EH (cell line): ENCODE results near the gene XYLT1.
"Not testable (repeated sequence)": the region's sequence is repeated elsewhere in the genome, so short reads cannot be mapped to it uniquely, and the experiment has no call there.

Source experiments
- DNase-seq: peaks from one replicate; pipeline ENCODE4 v3.0.0-alpha.2; 2015; ENCODE audit warnings: low read depth

XYLT1 gene, protein sequence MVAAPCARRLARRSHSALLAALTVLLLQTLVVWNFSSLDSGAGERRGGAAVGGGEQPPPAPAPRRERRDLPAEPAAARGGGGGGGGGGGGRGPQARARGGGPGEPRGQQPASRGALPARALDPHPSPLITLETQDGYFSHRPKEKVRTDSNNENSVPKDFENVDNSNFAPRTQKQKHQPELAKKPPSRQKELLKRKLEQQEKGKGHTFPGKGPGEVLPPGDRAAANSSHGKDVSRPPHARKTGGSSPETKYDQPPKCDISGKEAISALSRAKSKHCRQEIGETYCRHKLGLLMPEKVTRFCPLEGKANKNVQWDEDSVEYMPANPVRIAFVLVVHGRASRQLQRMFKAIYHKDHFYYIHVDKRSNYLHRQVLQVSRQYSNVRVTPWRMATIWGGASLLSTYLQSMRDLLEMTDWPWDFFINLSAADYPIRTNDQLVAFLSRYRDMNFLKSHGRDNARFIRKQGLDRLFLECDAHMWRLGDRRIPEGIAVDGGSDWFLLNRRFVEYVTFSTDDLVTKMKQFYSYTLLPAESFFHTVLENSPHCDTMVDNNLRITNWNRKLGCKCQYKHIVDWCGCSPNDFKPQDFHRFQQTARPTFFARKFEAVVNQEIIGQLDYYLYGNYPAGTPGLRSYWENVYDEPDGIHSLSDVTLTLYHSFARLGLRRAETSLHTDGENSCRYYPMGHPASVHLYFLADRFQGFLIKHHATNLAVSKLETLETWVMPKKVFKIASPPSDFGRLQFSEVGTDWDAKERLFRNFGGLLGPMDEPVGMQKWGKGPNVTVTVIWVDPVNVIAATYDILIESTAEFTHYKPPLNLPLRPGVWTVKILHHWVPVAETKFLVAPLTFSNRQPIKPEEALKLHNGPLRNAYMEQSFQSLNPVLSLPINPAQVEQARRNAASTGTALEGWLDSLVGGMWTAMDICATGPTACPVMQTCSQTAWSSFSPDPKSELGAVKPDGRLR

GRCh38 chr16:17470908-17471718, at the start of gene XYLT1:
XYLT1 (minus strand) TSS chr16:17470960; CDS start chr16:17470796, 164 bp downstream.
- DNase-seq: peak; percentile 96

- no peak for DNase-seq
These were observed 49.4 kb upstream of the XYLT1 start for GRCh38 chr16:17520111-17520510.

DNA sequence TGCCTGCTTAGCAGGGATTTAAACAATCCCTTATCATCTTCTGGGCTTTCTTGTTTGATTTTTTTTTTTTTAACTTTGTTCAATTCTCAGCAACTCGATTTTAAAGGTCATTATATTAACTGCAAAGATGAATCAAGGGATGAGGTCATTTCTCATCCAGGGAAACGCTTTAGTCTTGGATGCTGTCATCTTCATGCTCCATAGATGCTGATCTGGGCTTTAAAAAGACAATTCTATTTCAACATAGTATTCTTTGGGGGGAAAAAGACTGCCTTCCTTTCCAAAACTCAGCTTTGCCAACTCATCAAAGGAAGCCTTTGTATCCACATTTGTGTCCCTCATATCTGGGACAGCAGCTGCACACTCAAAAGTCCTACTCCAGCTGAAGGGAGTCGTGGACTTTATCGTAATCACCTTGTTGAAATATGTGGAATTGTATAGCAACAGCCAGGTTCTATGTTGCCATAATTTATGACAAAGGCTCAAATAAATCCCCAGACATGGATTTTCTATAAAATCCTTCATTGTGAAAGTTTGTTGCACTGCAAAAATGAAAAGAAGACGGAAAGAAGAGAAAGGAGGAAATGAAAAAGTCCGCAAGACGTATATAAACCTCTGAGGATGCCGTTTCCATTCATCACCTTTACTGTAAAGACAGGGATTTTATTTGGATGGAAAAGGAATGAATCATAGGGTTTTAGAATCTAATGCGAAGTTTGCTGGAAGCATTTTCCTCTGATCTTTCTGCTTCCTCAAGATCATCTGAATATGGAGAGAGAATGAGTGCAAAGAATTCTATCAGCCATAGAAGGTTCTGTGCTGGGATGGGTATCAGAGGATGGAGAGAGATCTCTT, 48.6 kb upstream of the XYLT1 start:
- peak; percentile 82 for DNase-seq

DNA sequence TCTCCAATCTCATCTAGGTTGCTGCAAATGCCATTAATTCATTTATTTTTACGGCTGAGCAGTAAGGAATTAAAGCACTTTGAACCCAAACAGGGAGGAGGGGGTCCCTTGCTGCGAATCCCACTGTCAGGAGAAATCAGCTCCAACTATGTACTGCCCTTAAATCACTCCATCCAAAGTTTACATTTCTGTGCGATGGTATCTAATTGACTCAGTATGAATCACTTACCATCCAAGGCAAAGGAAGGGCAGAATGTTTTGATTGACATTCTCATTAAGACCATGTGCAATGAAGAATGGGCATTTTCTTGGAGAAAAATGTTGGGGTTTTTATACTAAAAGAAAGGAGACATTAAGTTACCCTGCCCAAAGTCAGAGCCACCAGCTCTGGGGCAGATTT, 47.7 kb upstream of the XYLT1 start:
- peak; percentile 96 for DNase-seq

DNA sequence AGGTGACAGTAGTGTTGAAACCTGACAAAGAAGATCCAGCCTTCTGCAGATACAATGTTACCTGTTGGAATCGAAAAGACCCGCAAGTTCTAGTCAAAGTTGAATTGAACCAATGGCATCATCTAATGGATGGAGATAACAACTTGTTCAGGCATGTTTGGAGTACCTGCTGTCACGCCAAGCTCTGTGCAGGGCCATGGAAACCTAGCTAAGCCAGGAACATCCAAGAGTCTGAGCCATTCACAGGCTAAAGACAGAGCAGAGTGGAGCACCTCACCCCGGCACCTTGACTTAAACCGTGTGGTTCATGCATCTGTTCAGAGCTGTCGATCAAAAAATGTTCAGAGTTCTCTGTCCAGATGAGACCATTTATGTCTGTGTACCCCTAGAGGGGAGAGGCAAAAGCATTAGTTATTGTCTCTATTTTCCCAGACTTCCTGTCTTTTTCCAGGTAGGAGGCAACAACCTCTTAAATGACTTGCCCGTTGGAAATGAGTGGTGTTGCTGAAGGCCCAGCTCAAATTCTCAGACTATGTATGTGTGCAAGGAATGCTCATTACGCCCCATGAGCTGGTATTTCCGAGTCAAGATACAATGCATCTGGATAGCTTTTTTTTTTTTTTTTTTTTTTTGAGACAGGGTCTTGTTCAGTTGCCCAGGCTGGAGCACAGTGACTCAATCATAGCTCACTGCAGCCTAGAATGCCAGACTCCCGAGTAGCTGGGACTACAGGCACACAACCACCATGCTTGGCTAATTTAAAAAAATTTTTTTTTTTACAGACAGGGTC, 44.9 kb upstream of the XYLT1 start:
- peak; percentile 96 for DNase-seq

DNA sequence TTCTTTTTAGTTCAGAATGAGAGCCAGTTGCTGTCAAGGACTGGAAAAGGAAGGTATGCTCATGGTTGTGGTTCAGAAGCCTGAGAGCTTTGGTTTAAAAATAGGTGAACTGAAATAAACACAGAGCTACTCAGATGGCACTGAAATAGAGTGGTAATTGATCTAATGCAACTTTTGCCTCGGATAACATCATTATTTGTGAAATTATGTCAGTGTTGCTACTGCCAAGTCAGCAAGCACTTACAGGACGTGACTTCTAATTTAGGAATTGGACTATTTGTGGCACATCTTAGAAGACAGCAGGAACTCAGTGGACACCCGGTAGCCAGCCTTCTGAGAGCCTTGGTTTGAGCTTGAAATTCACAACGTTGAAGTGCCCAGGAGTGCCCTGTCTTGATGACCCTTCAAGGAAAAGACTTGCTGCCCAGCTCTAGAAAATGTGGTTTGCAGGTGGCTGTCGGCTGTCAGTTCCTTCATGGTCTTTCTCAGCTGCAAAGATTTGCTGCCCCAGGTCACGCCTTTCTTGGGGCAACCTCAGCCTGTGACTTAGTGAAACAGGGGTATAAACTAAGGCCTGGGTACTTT, 42.0 kb upstream of the XYLT1 start:
- peak; percentile 92 for DNase-seq

DNA sequence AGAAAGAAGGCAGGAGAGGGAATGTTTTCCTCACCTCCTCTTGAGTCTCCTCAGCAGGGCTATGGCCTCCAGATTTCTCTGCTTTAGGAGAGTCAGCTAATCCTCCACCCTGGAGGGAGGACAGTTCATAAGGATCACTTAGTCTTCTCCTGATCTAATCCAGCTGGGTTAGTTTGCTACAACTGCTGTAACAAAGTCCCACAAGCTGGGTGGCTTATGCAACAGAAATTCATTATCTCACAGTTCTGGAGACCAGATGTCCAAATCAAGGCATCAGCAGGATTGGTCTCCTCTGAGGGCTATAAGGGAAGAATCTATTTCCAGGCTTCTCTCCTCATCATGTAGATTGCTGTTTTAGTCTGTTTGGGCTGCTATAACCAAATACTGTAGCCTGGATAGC, 40.6 kb upstream of the XYLT1 start:
- peak; percentile 92 for DNase-seq

GRCh38 chr16:17510567-17510966, 39.8 kb upstream of the XYLT1 start:
- DNase-seq: peak; percentile 78

- DNase-seq: no peak
These were observed 38.4 kb upstream of the XYLT1 start for GRCh38 chr16:17509194-17509593.

GRCh38 chr16:17508303-17508702, 37.5 kb upstream of the XYLT1 start:
- no peak for DNase-seq

- DNase-seq: peak; percentile 46
These were observed 36.8 kb upstream of the XYLT1 start for GRCh38 chr16:17507516-17507915.

DNA sequence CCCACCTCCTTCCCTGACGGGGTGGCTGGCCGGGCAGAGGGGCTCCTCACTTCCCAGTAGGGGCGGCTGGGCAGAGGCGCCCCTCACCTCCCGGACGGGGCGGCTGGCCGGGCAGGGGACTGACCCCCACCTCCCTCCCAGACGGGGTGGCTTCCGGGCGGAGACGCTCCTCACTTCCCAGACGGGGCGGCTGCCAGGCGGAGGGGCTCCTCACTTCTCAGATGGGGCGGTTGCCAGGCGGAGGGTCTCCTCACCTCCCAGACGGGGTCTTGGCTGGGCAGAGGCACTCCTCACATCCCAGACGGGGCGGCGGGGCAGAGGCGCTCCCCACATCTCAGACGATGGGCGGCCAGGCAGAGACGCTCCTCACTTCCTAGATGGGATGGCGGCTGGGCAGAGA, 35.1 kb upstream of the XYLT1 start:
- DNase-seq: not testable (repeated sequence)

- no peak for DNase-seq
These were observed 33.3 kb upstream of the XYLT1 start for GRCh38 chr16:17504050-17504449.

DNA sequence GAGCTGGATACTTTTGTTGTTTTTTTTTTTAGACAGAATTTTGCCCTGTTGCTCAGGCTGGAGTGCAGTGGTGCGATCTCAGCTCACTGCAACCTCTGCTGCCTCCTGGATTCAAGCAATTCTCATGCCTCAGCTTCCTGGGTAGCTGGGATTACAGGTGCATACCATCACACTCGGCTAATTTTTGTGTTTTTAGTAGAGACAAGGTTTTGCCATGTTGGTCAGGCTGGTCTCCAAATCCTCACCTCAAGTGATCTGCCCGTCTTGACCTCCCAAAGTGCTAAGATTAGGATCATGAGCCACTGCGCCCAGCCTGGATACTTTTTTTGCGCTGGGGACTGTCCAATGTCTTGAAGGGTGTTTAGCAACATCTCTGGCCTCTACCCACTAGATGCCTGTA, 32.6 kb upstream of the XYLT1 start:
- DNase-seq: no peak

- no peak for DNase-seq
These were observed 30.6 kb upstream of the XYLT1 start for GRCh38 chr16:17501321-17501720.

- peak; percentile 51 for DNase-seq
These were observed 28.6 kb upstream of the XYLT1 start for GRCh38 chr16:17499223-17499902.

- DNase-seq: peak; percentile 84
These were observed 26.9 kb upstream of the XYLT1 start for GRCh38 chr16:17497648-17498047.

- peak; percentile 29 for DNase-seq
These were observed 26.1 kb upstream of the XYLT1 start for GRCh38 chr16:17496891-17497290.

DNA sequence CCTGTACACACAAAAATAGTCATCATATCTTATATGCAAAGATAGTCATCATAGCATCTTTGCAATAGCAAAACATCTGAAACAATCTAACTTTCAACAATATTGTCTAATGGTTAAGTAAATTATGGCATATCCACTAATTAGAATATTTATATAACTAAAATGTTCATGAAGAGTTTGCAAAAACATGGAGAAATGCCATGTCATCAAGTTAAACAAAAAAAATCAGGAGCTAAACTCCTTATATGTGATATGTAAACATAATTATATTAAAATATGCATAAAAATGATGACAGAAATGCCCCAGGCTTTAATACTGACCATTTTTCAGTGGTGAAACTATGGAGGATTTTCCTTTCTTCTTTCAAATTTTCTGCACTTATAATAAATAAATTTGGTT, 22.3 kb upstream of the XYLT1 start:
- DNase-seq: no peak
